HG03108 (cell line): ENCODE results near the gene PI4K2A.

Experiments used
- ATAC-seq: cut with Tn5 transposase; IDR thresholded peaks from one replicate; pipeline ENCODE4 v1.9.1; 2021; ENCODE audit warnings: moderate library complexity; ENCODE audit not compliant: unreplicated experiment

PI4K2A gene

GRCh38 chr10:97640174-97640867 is at the start of gene PI4K2A:
Gene PI4K2A, plus strand, starts transcription at chr10:97640671. Its CDS starts 72 bp downstream, at chr10:97640743.
- peak; percentile 98 for ATAC-seq

GRCh38 chr10:97590748-97591495 is 49.5 kb upstream of the PI4K2A start:
- ATAC-seq = no peak

- ATAC-seq = no peak
These were observed 47.0 kb upstream of the PI4K2A start for GRCh38 chr10:97593421-97593820.

- no peak for ATAC-seq
These were observed 44.1 kb upstream of the PI4K2A start for GRCh38 chr10:97596101-97597082.

DNA sequence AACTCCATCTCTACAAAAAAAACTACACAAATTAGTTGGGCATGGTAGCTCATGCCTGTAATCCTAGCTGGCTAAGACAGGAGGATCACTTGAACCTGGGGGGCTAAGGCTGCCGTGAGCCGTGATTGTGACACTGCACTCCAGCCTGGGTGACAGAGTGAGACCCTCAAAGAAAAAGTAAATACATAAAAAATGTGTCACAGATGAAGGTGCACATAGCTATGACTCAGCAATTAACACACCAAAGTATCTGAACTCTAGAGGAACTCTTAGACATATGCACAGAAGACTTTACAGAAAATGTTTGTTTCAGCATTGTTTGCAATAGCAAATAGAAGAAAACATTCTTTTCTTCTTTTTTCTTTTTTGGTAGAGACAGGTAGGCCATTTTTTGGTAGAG is 42.7 kb upstream of the PI4K2A start:
- ATAC-seq = no peak

GRCh38 chr10:97598407-97599271 is 41.8 kb upstream of the PI4K2A start:
- no peak for ATAC-seq

DNA sequence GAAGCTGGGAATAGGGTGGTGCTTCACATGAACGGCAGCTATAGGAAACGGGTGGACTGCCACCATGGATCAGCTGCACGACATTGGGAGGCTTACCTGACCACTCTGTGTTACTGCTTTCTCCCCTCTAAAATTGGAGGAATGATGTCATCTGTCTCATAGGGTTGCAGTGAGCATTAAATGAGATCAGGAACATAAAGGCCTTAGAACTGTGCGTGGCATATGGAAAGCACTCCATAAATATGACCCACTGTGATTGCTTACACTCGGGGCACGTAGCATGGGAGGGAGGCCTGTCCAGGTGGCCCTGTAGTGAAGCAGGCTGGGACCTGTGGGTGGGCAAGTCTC is 41.2 kb upstream of the PI4K2A start:
- ATAC-seq = no peak

DNA sequence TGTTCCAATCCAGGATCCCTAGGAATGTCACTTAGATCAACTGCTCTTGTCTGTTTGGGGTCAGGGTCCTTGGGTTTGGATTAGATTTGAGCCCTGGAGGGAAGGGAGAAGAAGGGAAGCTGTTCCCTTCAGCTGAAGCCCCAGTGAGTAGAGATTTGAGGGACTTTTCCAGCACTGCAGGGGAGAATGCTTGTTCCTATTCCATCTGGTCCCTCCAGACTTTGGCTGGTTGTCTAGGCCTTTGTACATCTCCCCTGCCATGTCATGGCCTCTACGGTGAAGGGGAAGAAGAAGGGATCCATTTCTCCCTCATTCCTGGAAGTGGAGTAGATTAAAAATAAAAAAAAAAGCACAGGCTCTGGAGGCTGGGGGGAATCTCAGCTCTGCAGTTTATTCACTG is 39.9 kb upstream of the PI4K2A start:
- no peak for ATAC-seq

- no peak for ATAC-seq
These were observed 38.9 kb upstream of the PI4K2A start for GRCh38 chr10:97601268-97602215.

DNA sequence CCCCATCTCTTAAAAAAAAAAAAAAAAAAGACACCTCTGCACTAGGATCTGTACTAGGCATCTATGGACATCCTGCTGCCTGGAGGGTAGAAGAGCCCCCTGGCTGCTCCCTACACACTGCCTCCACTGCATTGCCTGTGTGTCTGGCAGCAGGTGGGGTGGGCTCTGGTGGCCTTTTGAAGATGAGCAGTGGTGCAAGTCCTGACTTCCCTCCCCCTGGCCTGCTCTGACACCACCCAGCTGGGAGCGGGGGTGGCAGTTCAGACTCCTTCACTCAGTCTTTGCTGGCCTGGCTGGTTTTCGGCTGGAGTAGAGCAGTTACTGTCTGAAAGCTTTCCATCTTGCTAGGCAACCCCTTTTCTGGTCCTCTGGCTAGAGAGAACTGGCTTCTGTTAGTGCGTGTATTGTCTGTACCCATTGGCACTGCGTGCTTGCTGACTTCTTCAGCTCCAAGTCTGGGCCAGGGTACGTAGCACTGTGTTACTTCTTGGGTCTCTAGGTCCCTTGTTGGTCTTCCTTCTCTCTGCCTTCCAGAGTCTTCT is 33.3 kb upstream of the PI4K2A start:
- no peak for ATAC-seq

GRCh38 chr10:97608991-97609561 is 31.4 kb upstream of the PI4K2A start:
- no peak for ATAC-seq

- no peak for ATAC-seq
These were observed 29.0 kb upstream of the PI4K2A start for GRCh38 chr10:97611473-97611872.

- ATAC-seq = no peak
These were observed 28.1 kb upstream of the PI4K2A start for GRCh38 chr10:97612386-97612785.

GRCh38 chr10:97618285-97618684 is 22.2 kb upstream of the PI4K2A start:
- no peak for ATAC-seq

DNA sequence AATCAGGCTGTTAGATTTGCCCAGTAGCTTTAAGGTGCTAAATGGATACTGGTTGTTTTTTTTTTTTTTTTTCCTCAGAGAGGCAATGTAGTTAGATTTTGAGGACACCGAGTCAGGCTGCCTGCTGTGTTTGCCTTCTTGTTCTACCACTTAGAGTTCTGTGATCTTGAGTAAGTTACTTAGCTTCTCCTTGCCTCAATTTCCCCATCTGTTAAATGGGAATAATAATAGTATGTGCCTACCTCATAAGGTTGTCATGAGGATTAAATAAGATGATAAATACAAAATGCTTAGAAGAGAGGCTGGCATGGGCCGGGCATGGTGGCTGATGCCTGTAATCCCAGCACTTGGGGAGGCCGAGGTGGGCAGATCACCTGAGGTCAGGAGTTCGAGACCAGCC is 21.7 kb upstream of the PI4K2A start:
- no peak for ATAC-seq

GRCh38 chr10:97623277-97623676 is 17.2 kb upstream of the PI4K2A start:
- ATAC-seq = no peak

GRCh38 chr10:97627731-97628130 is 12.7 kb upstream of the PI4K2A start:
- ATAC-seq = no peak

GRCh38 chr10:97628228-97628627 is 12.2 kb upstream of the PI4K2A start:
- no peak for ATAC-seq

GRCh38 chr10:97629289-97629688 is 11.2 kb upstream of the PI4K2A start:
- ATAC-seq = no peak
